Measurements from ENCODE around the gene TMED1. TPM values are rescaled to one million over a fixed set of nuclear protein-coding genes. Genes with fewer than 3 reads are reported as not detected.
"Not testable (repeated sequence)": the region's sequence is repeated elsewhere in the genome, so short reads cannot be mapped to it uniquely, and the experiment has no call there.

Gene TMED1
- polyA plus RNA-seq, 2 of the 4 experiments (the other 2 are of a cell fraction) = 29.9 to 37.0 TPM

- no peak for TF ChIP-seq USF2 (IDR thresholded peaks at IDR 0.05)
Measured at GRCh38 chr19:10838377-10838776, 2.4 kb upstream of the TMED1 start (continued).

- H3K9me3 ChIP-seq; H3K4me3 ChIP-seq; POLR2A ChIA-PET; H3K27ac ChIP-seq; H3K4me2 ChIP-seq; ATAC-seq; FAIRE-seq; DNase-seq (ENCODE audit: low read depth in 1 of 2, low spot score in 1 of 2); H3K4me1 ChIP-seq: not testable (repeated sequence)
- CTCF ChIA-PET = interaction anchor here (1.5 to 6.7 kb wide), 2 partner anchors 8 to 27 kb away, joined by 3 to 65 read pairs; no protein-coding TSS in a partner anchor
- WGBS (ENCODE audit: missing lambda C conversion rate) = 98% methylated on average over 7 of the region's 7 CpGs
Measured at GRCh38 chr19:10837649-10838048, 1.6 kb upstream of the TMED1 start.

GRCh38 chr19:10836479-10837330, 693 bp upstream of the TMED1 start:
- WGBS (ENCODE audit: missing lambda C conversion rate) = 40% methylated on average over 32 of the region's 38 CpGs
- Histone ChIP-seq H3K4me1 (peaks cover 8% of the 10 kb centered on the region; the same call in 2 of the 3 replicates), H3K9me3 (peaks cover 7% of the 10 kb centered on the region), H3K27ac (peak overlapping the region; percentile 89 to 99), H3K4me2 (peak overlapping the region; percentile 63), H3K4me3 (peak overlapping the region; percentile 51)
- ATAC-seq (peak; percentile 42 to 47; a peak in 5 of 6 replicates), FAIRE-seq (no peak), DNase-seq (ENCODE audit: low read depth in 1 of 2, low spot score in 1 of 2) (peak; percentile 76 to 93)
- ChIA-PET CTCF (interaction anchor here (0.6 to 6.7 kb wide), 8 partner anchors 9 to 137 kb away, joined by 3 to 65 read pairs (median 4); partner anchors contain the start of gene DNM2), POLR2A (interaction anchor here (1.1 to 2.2 kb wide), 5 partner anchors 10 to 119 kb away, joined by 3 to 23 read pairs (median 3); partner anchors contain the start of gene DNM2)
- TF ChIP-seq PBX3 (IDR thresholded peaks at IDR 0.05) (no peak), POLR2A (IDR thresholded peaks at IDR 0.05; ENCODE audit: low read length) (0 out of 2 replicates have a peak, but pooled peaks have one; percentile 14), SREBF2 (IDR thresholded peaks at IDR 0.05) (no peak), HEYL (CRISPR knock-in tag; IDR thresholded peaks at IDR 0.05) (peak; percentile 93), ELK1 (IDR thresholded peaks at IDR 0.05; ENCODE audit: low read depth, low read length) (no peak), EHF (CRISPR knock-in tag; IDR thresholded peaks at IDR 0.05) (peak; percentile 93), TFCP2L1 (CRISPR knock-in tag; IDR thresholded peaks at IDR 0.05) (no peak), MAX (IDR thresholded peaks at IDR 0.05) (peak; percentile 100), JUNB (IDR thresholded peaks at IDR 0.05) (no peak), HOXA7 (CRISPR knock-in tag; IDR thresholded peaks at IDR 0.05) (peak; percentile 78; the same call in 1 of the 2 replicates), GATA3 (IDR thresholded peaks at IDR 0.05; ENCODE audit: borderline replicate concordance) (0 out of 2 replicates have a peak, but pooled peaks have one; percentile 33), BCL3 (IDR thresholded peaks at IDR 0.05) (peak; percentile 44; the same call in 1 of the 3 replicates), ZNF302 (CRISPR knock-in tag; IDR thresholded peaks at IDR 0.05) (peak; percentile 93), HDAC2 (IDR thresholded peaks at IDR 0.05) (peak; percentile 59; the same call in 1 of the 2 replicates), RNF2 (IDR thresholded peaks at IDR 0.05; ENCODE audit: borderline replicate concordance, low read depth) (peak; percentile 93), MYC (IDR thresholded peaks at IDR 0.05; ENCODE audit: borderline replicate concordance, low read length) (peak; percentile 76; the same call in 1 of the 2 replicates), TP53 (CRISPR knock-in tag; IDR thresholded peaks at IDR 0.05) (peak; percentile 95), NPAS2 (CRISPR knock-in tag; IDR thresholded peaks at IDR 0.05; ENCODE audit: borderline replicate concordance) (peak; percentile 75), ESRRA (IDR thresholded peaks at IDR 0.05; ENCODE audit: borderline replicate concordance, low read length) (no peak), JUN (IDR thresholded peaks at IDR 0.05) (peak; percentile 44 to 69; a peak in 2 of 5 replicates), FOXS1 (CRISPR knock-in tag; IDR thresholded peaks at IDR 0.05) (peak; percentile 65; the same call in 1 of the 2 replicates), ATOH8 (CRISPR knock-in tag; IDR thresholded peaks at IDR 0.05; ENCODE audit: low read depth) (peak; percentile 95), USF2 (IDR thresholded peaks at IDR 0.05) (peak; percentile 89), HOXB5 (CRISPR knock-in tag; IDR thresholded peaks at IDR 0.05) (peak; percentile 94), E2F6 (IDR thresholded peaks at IDR 0.05; ENCODE audit: borderline replicate concordance, low read depth) (peak; percentile 100), EP300 (IDR thresholded peaks at IDR 0.05) (no peak)

Data from A549 (cell line).